IMR-90 (cell line): ENCODE results near the gene ZNF609.

Experiments
- CTCF ChIP-seq: conservative IDR thresholded peaks from 2 replicates; pipeline ENCODE4 v1.5.1; 2012; ENCODE audit warnings: mild to moderate bottlenecking, low read depth, low read length, improper control_type of control experiment
- MAFK ChIP-seq: IDR thresholded peaks from 2 replicates; pipeline ENCODE4 v1.6.1; 2012; ENCODE audit warnings: low read depth, low read length, improper control_type of control experiment
- POLR2A ChIP-seq: IDR thresholded peaks from 2 replicates; pipeline ENCODE4 v1.6.1; 2012; ENCODE audit warnings: mild to moderate bottlenecking, low read depth, low read length
- SMC3 ChIP-seq: fragments of 150-350 bp; IDR thresholded peaks from 2 replicates; pipeline ENCODE4 v1.6.1; 2016; ENCODE audit warnings: low read depth, mild to moderate bottlenecking, antibody characterized with exemption, low read length, moderate library complexity

- TF ChIP-seq SMC3: no peak
- no peak for TF ChIP-seq POLR2A
- TF ChIP-seq MAFK: no peak
- TF ChIP-seq CTCF: no peak
These were observed 35.2 kb upstream of the ZNF609 start for GRCh38 chr15:64425221-64425620.
